K562 (cell line): ENCODE results near the gene KCNK1. TPM values are rescaled to one million over a fixed set of nuclear protein-coding genes. Genes with fewer than 3 reads are reported as not detected.

Source experiments
- ARHGAP35 ChIP-seq: fragments of 450-650 bp; IDR thresholded peaks from 2 replicates; pipeline ENCODE4 v1.6.1; 2018; ENCODE audit not compliant: partially characterized antibody
- CBX5 ChIP-seq: IDR thresholded peaks from 2 replicates; pipeline ENCODE4 v1.6.1; 2014; ENCODE audit warnings: low read depth, borderline replicate concordance
- CCAR2 ChIP-seq: fragments of 200-400 bp; formaldehyde crosslinking; IDR thresholded peaks from 2 replicates; pipeline ENCODE4 v1.6.1; 2017; ENCODE audit warnings: mild to moderate bottlenecking, low read depth, low read length
- DIDO1 ChIP-seq: fragments of 450-650 bp; IDR thresholded peaks from 2 replicates; pipeline ENCODE4 v1.6.1; 2016; ENCODE audit warnings: low read depth, missing biosample characterization, missing genetic modification characterization
- ELF1 ChIP-seq: fragments of 200-800 bp; sonication (Bioruptor generic); IDR thresholded peaks from 2 replicates; pipeline ENCODE4 v1.6.1; 2016; ENCODE audit warnings: missing genetic modification characterization, missing compliant biosample characterization
- ETS1 ChIP-seq: conservative IDR thresholded peaks from 2 replicates; pipeline ENCODE4 v1.6.1; 2011; ENCODE audit warnings: low read depth, mild to moderate bottlenecking, low read length; ENCODE audit not compliant: control insufficient read depth
- GABPB1 ChIP-seq: sonication (generic); formaldehyde crosslinking; IDR thresholded peaks from 2 replicates; pipeline ENCODE4 v1.8.0; 2022; ENCODE audit warnings: mild to moderate bottlenecking, missing genetic modification reagents
- GMEB1 ChIP-seq: fragments of 250-450 bp; sonication (Bioruptor Pico); IDR thresholded peaks from 2 replicates; pipeline ENCODE4 v1.4.0; 2020; ENCODE audit warnings: mild to moderate bottlenecking
- KLF6 ChIP-seq: fragments of 250-450 bp; sonication (Bioruptor Pico); IDR thresholded peaks from 2 replicates; pipeline ENCODE4 v1.4.0; 2020; ENCODE audit warnings: mild to moderate bottlenecking, moderate library complexity, borderline replicate concordance
- MYNN ChIP-seq, 2 experiments: sonication (generic); formaldehyde crosslinking in 1 of 2; IDR thresholded peaks; 2 replicates each; pipeline versions ENCODE4 v1.5.0 to v1.6.1; 2016 to 2020; ENCODE audit warnings: antibody characterized with exemption in 1 of 2, missing genetic modification reagents in 1 of 2
- NFIC ChIP-seq: fragments of 450-650 bp; IDR thresholded peaks from 2 replicates; pipeline ENCODE4 v1.6.1; 2017; ENCODE audit warnings: mild to moderate bottlenecking, inconsistent platforms
- PHF21A ChIP-seq: fragments of 450-650 bp; IDR thresholded peaks from 2 replicates; pipeline ENCODE4 v1.6.1; 2017; ENCODE audit warnings: low read depth, borderline replicate concordance
- RBM15 ChIP-seq: fragments of 200-400 bp; formaldehyde crosslinking; IDR thresholded peaks from 2 replicates; pipeline ENCODE4 v1.6.1; 2018; ENCODE audit warnings: mild to moderate bottlenecking, low read length, moderate library complexity; ENCODE audit not compliant: insufficient read depth
- RBM25 ChIP-seq: fragments of 200-400 bp; formaldehyde crosslinking; IDR thresholded peaks from 2 replicates; pipeline ENCODE4 v1.6.1; 2018; ENCODE audit warnings: low read length, low read depth, moderate library complexity; ENCODE audit not compliant: severe bottlenecking
- SP2 ChIP-seq: IDR thresholded peaks from 2 replicates; pipeline ENCODE4 v1.6.1; 2011; ENCODE audit warnings: mild to moderate bottlenecking, low read depth, low read length, moderate library complexity; ENCODE audit not compliant: poor library complexity, severe bottlenecking; ENCODE audit errors: extremely low read depth
- TAF1 ChIP-seq: IDR thresholded peaks from 2 replicates; pipeline ENCODE4 v1.6.1; 2011; ENCODE audit warnings: mild to moderate bottlenecking, low read length, moderate library complexity; ENCODE audit not compliant: insufficient read depth, control insufficient read depth, severe bottlenecking; ENCODE audit errors: extremely low read depth
- TAL1 ChIP-seq: fragments of 450-650 bp; IDR thresholded peaks from 2 replicates; pipeline ENCODE4 v1.6.1; 2016; ENCODE audit warnings: mild to moderate bottlenecking
- TBL1XR1 ChIP-seq, 2 experiments: IDR thresholded peaks; 2 replicates each; pipeline ENCODE4 v1.6.1; 2012; ENCODE audit warnings: improper control_type of control experiment in 2 of 2, low read length in 2 of 2, mild to moderate bottlenecking in 1 of 2
- TEAD4 ChIP-seq, 2 experiments: sonication (generic) in 1 of 2; formaldehyde crosslinking in 1 of 2; IDR thresholded peaks; 2 replicates each; pipeline versions ENCODE4 v1.6.1 to v1.8.0; 2012 to 2022; ENCODE audit warnings: borderline replicate concordance in 1 of 2, inconsistent platforms in 1 of 2, low read length in 1 of 2, mild to moderate bottlenecking in 1 of 2, missing genetic modification reagents in 1 of 2
- YBX1 ChIP-seq: fragments of 450-650 bp; IDR thresholded peaks from 2 replicates; pipeline ENCODE4 v1.7.1; 2016; ENCODE audit warnings: mild to moderate bottlenecking
- ZNF12 ChIP-seq: sonication (generic); formaldehyde crosslinking; IDR thresholded peaks from 2 replicates; pipeline ENCODE4 v1.4.0; 2020; ENCODE audit warnings: mild to moderate bottlenecking, missing genetic modification reagents
- ZNF232 ChIP-seq: sonication (generic); formaldehyde crosslinking; IDR thresholded peaks from 2 replicates; pipeline ENCODE4 v1.8.0; 2022; ENCODE audit warnings: mild to moderate bottlenecking, missing genetic modification reagents
- ZNF76 ChIP-seq: fragments of 250-450 bp; sonication (Bioruptor Pico); IDR thresholded peaks from 2 replicates; pipeline ENCODE4 v1.4.0; 2020; ENCODE audit warnings: mild to moderate bottlenecking, moderate library complexity, borderline replicate concordance
- polyA plus RNA-seq, 8 experiments: library from polyadenylated mRNA; depleted of rRNA in 4 of 8; stranded (reverse) in 5 of 8; unstranded in 3 of 8; fragments of >200 nt; fragmentation: Nextera tagmentation in 2 of 8; fragmentation: Illumina TruSeq in 1 of 8; extraction: Ambion mirVana in 2 of 8; extraction: Trizol in 1 of 8; gene quantifications; 2 replicates each; pipeline versions ENCODE4 v1.2.1 to v1.2.3, GENCODE V29; 2011 to 2014; ENCODE audit warnings: inconsistent platforms in 1 of 8, missing spikeins in 1 of 8
- total RNA-seq, 7 experiments: library from RNA; depleted of rRNA in 6 of 7; stranded (reverse); fragments of >200 nt in 6 of 7; fragmentation: Illumina TruSeq in 2 of 7; extraction: Trizol in 2 of 7; gene quantifications; 2 replicates each; pipeline versions ENCODE4 v1.2.1 to v1.2.3, GENCODE V29; 2011 to 2021; ENCODE audit warnings: low replicate concordance in 1 of 7
- TF ChIP-seq, protein P1 (sequence below): fragments of 250-450 bp; sonication (Bioruptor Pico); IDR thresholded peaks from 2 replicates; pipeline ENCODE4 v1.5.0; 2021

Gene KCNK1
- total and polyA plus RNA-seq, 9 of the 15 experiments (the other 6 are each of a cell fraction or from before 2014, with no cell fraction given), result 3.1 to 22.7 (median 6.0) TPM

DNA sequence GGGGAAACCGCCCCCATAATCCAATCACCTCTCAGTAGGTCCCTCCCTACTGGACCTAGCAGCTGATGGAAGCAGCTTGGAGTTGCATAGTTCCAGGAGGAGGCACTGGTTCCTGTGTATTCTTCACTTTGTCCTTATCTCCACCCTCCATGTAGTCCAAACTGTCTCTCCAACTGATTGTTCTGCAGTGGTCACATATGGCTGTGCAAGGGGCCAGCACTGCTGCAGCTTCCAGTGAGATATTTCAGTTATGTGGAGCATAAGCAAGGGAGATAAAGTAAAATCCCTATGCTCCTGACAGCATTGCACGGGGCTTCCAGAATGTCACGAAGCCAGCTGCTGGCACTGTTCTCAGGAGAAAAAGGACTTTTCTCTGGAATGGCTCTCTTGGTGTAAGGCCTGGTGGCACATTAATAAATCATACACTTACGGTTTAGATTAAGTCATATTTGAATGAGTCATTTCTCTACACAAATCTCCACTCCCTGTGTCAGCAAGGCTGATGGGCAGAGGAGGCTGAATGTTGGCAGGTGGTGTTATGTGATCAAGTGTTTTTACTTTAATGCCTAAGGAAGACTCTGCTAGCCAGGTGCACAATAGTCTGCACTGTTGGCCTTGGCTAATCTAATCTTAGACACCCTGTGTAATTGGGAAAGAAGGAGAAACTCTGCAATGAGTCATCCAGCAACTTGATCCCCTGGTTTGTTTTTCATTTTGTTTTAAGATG, 93.4 kb downstream of the KCNK1 start (continued):
- 0 out of 2 replicates have a peak, but pooled peaks have one; percentile 47 for TF ChIP-seq ZNF76 (CRISPR knock-in tag)
- no peak for TF ChIP-seq TAF1
- TF ChIP-seq RBM25, result no peak
- no peak for TF ChIP-seq ZNF232 (CRISPR knock-in tag)
- TF ChIP-seq, protein P1, sequence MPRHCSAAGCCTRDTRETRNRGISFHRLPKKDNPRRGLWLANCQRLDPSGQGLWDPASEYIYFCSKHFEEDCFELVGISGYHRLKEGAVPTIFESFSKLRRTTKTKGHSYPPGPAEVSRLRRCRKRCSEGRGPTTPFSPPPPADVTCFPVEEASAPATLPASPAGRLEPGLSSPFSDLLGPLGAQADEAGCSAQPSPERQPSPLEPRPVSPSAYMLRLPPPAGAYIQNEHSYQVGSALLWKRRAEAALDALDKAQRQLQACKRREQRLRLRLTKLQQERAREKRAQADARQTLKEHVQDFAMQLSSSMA (CRISPR knock-in tag), result no peak
- TF ChIP-seq YBX1, result no peak
- no peak for TF ChIP-seq ARHGAP35
- TF ChIP-seq GABPB1, result 0 out of 2 replicates have a peak, but pooled peaks have one; percentile 23
- no peak for TF ChIP-seq GMEB1 (CRISPR knock-in tag)
- TF ChIP-seq ZNF12 (CRISPR knock-in tag), result no peak
- TF ChIP-seq DIDO1 (tag), result no peak
- no peak for TF ChIP-seq ETS1
- TF ChIP-seq PHF21A, result no peak
- no peak for TF ChIP-seq SP2
- TF ChIP-seq CCAR2, result no peak
- no peak for TF ChIP-seq RBM15
- no peak for TF ChIP-seq ELF1 (tag)
- no peak for TF ChIP-seq KLF6
- TF ChIP-seq TAL1, result peak; percentile 85
- TF ChIP-seq MYNN (IDR thresholded peaks at IDR 0.05), result no peak
- TF ChIP-seq MYNN (CRISPR knock-in tag; IDR thresholded peaks at IDR 0.05), result no peak
- peak; percentile 88 for TF ChIP-seq TEAD4 (IDR thresholded peaks at IDR 0.05; ENCODE audit: low read length)
- no peak for TF ChIP-seq TEAD4 (CRISPR knock-in tag; IDR thresholded peaks at IDR 0.05; ENCODE audit: borderline replicate concordance)
- 0 out of 2 replicates have a peak, but pooled peaks have one; percentile 36 for TF ChIP-seq CBX5
- TF ChIP-seq TBL1XR1 (IDR thresholded peaks at IDR 0.05; ENCODE audit: low read length in 2 of 2), result no peak; a peak in 2 of 4 replicates
- peak; percentile 61 for TF ChIP-seq NFIC
